Endothelial cell (in vitro differentiated cells): ENCODE measurements around the gene BOD1L1. TPM values are rescaled to one million over a fixed set of nuclear protein-coding genes. Genes with fewer than 3 reads are reported as not detected.
"Not testable (repeated sequence)": the region's sequence is repeated elsewhere in the genome, so short reads cannot be mapped to it uniquely, and the experiment has no call there.

Experiments used
- DNase-seq: peaks from one replicate; pipeline ENCODE4 v3.0.0; 2021; ENCODE audit warnings: low spot score
- H3K27ac Mint-ChIP-seq: one replicate; pipeline ENCODE4 v1.8.0; 2021; ENCODE audit warnings: mixed read lengths, inconsistent platforms; ENCODE audit not compliant: unreplicated experiment
- H3K27me3 Mint-ChIP-seq: one replicate; pipeline ENCODE4 v1.8.0; 2021; ENCODE audit warnings: mild to moderate bottlenecking, moderate library complexity, mixed read lengths, inconsistent platforms; ENCODE audit not compliant: unreplicated experiment
- H3K36me3 Mint-ChIP-seq: one replicate; pipeline ENCODE4 v1.8.0; 2021; ENCODE audit warnings: mild to moderate bottlenecking, low read depth, mixed read lengths, inconsistent platforms; ENCODE audit not compliant: unreplicated experiment
- H3K4me1 Mint-ChIP-seq: one replicate; pipeline ENCODE4 v1.8.0; 2021; ENCODE audit warnings: mild to moderate bottlenecking, mixed read lengths, inconsistent platforms; ENCODE audit not compliant: unreplicated experiment
- H3K4me3 Mint-ChIP-seq: one replicate; pipeline ENCODE4 v1.8.0; 2021; ENCODE audit warnings: mild to moderate bottlenecking, mixed read lengths, inconsistent platforms; ENCODE audit not compliant: unreplicated experiment
- H3K9me3 Mint-ChIP-seq: one replicate; pipeline ENCODE4 v1.8.0; 2021; ENCODE audit warnings: mixed read lengths, inconsistent platforms; ENCODE audit not compliant: unreplicated experiment
- total RNA-seq: library from RNA; stranded (reverse); fragmentation: NEBNext Ultra II Directional; extraction: Animal tissue kit (Norgen Biotek cat#: 25700); gene quantifications from one replicate; pipeline ENCODE4 v1.2.1, GENCODE V29; 2021; ENCODE audit not compliant: unreplicated experiment
- TF ChIP-seq, protein P1 (sequence below): fragments of 200-600 bp; sonication (generic); IDR thresholded peaks from one replicate; pipeline ENCODE4 v1.5.0; 2021; ENCODE audit warnings: antibody characterized with exemption; ENCODE audit not compliant: unreplicated experiment

The BOD1L1 gene
- total RNA-seq, 1 donor from 2014 or later: 49.7 TPM

DNA sequence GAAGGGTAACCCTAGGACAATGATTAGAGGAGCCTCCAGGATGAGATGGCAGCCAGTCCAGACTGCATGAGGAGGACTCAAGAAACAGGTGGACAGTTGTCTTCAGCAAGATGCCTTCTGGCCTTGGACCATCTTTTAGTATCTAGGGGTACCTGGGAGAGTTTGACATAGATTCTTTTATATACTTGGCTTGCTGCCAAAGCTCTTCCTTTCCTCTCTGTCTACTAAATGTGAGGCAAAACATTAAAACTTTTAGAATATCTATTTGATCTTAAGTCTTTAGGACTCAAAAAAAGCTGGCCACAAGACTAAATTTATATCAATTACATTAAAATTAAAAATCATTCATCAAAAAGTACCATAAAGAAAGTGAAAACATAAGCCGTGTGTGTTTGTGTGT is 64.6 kb downstream of the BOD1L1 start:
- no peaks in the 10 kb centered on the region for H3K9me3 Mint-ChIP-seq
- peaks cover 2% of the 10 kb centered on the region for H3K27me3 Mint-ChIP-seq
- no peak overlapping the region for H3K27ac Mint-ChIP-seq
- DNase-seq: no peak
- H3K4me3 Mint-ChIP-seq: no peak overlapping the region
- H3K36me3 Mint-ChIP-seq: peaks cover 6% of the 10 kb centered on the region
- H3K4me1 Mint-ChIP-seq: peaks cover 29% of the 10 kb centered on the region
- TF ChIP-seq, protein P1, sequence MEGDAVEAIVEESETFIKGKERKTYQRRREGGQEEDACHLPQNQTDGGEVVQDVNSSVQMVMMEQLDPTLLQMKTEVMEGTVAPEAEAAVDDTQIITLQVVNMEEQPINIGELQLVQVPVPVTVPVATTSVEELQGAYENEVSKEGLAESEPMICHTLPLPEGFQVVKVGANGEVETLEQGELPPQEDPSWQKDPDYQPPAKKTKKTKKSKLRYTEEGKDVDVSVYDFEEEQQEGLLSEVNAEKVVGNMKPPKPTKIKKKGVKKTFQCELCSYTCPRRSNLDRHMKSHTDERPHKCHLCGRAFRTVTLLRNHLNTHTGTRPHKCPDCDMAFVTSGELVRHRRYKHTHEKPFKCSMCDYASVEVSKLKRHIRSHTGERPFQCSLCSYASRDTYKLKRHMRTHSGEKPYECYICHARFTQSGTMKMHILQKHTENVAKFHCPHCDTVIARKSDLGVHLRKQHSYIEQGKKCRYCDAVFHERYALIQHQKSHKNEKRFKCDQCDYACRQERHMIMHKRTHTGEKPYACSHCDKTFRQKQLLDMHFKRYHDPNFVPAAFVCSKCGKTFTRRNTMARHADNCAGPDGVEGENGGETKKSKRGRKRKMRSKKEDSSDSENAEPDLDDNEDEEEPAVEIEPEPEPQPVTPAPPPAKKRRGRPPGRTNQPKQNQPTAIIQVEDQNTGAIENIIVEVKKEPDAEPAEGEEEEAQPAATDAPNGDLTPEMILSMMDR: no peak

DNA sequence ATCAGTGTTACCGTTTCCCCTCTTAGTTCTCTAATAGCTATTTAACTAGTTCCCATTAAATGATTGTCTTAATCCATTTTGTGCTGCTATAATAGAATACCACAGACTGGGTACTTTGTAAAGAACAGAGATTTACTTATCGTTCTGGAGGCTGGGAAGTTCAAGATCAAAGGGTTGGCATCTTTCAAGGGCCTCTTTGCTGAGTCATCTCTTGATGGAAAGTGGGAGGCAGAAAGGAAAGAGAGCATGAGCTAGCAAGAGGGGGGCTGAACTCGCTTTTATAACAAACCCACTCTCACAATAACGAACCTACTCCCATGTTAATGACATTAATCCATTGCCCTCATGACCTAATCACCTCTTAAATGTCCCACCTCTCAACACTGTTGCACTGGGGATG is 65.9 kb downstream of the BOD1L1 start:
- peaks cover 4% of the 10 kb centered on the region for H3K36me3 Mint-ChIP-seq
- peaks cover 2% of the 10 kb centered on the region for H3K27me3 Mint-ChIP-seq
- TF ChIP-seq, protein P1: no peak
- no peak for DNase-seq
- H3K9me3 Mint-ChIP-seq: no peaks in the 10 kb centered on the region
- no peak overlapping the region for H3K4me3 Mint-ChIP-seq
- H3K4me1 Mint-ChIP-seq: peaks cover 23% of the 10 kb centered on the region
- no peak overlapping the region for H3K27ac Mint-ChIP-seq

DNA sequence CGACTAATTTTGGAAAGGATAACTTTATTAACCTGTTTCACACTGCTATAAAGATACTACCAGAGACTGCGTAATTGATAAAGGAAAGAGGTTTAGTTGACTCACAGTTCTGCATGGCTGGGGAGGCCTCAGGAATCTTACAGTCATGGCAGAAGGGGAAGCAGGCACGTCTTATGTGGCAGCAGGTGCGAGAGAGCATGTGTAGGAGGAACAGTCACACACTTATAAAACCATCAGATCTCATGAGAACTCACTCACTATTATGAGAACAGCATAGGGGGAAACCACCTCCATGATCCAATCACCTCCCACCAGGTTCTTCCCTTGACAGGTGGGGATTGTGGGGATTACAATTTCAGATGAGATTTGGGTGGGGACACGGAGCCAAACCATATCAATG is 67.4 kb downstream of the BOD1L1 start:
- H3K4me3 Mint-ChIP-seq, H3K27me3 Mint-ChIP-seq, H3K36me3 Mint-ChIP-seq, DNase-seq, H3K9me3 Mint-ChIP-seq: not testable (repeated sequence)
- H3K27ac Mint-ChIP-seq: peak overlapping the region; percentile 84
- peaks cover 17% of the 10 kb centered on the region for H3K4me1 Mint-ChIP-seq

DNA sequence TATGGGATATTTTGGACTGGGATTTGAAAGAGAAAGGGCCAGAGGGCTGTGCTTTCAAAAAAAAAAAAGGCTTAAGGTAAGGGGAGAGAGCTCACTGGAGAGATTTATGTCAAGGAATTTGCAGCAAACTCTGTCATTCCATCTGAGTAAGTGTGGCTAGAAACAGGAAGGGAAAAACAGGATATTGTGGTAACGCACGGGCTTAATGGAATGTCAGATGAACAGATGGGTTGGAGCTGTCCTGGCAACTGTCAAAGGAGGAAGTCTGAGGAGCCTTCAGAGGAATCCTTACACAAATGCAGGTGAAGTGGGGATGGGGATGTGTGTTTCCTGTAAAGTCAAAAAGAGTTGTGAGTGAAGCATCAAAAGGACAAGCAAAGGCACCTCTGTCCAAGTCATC is 68.1 kb downstream of the BOD1L1 start:
- TF ChIP-seq, protein P1: no peak
- no peaks in the 10 kb centered on the region for H3K9me3 Mint-ChIP-seq
- H3K27ac Mint-ChIP-seq: peak overlapping the region; percentile 84
- peak; percentile 25 for DNase-seq
- H3K27me3 Mint-ChIP-seq: no peaks in the 10 kb centered on the region
- peaks cover 17% of the 10 kb centered on the region for H3K4me1 Mint-ChIP-seq
- H3K36me3 Mint-ChIP-seq: no peaks in the 10 kb centered on the region
- H3K4me3 Mint-ChIP-seq: no peak overlapping the region

DNA sequence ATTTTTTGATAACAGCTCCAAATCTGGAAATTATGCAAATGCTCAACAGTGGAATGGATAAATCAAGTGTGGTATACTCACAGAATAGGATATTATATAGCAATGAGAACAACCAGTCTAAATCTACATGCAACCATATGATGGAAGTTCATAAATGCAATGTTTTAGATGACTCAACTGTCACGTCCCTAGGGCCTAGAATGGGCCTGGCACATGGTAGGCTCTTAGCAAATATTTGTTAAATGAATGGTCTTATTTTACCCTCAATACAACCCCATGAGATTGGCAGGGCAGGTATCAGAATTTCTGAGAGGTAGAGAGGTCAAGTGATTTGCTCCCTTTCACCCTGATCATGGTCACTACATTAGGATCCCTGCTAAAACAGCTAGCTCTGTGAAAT is 68.6 kb downstream of the BOD1L1 start:
- Mint-ChIP-seq H3K27ac (peak overlapping the region; percentile 84), H3K36me3 (no peaks in the 10 kb centered on the region), H3K9me3 (no peaks in the 10 kb centered on the region), H3K27me3 (no peaks in the 10 kb centered on the region), H3K4me3 (no peak overlapping the region), H3K4me1 (peaks cover 17% of the 10 kb centered on the region)
- no peak for DNase-seq
- TF ChIP-seq, protein P1: no peak

DNA sequence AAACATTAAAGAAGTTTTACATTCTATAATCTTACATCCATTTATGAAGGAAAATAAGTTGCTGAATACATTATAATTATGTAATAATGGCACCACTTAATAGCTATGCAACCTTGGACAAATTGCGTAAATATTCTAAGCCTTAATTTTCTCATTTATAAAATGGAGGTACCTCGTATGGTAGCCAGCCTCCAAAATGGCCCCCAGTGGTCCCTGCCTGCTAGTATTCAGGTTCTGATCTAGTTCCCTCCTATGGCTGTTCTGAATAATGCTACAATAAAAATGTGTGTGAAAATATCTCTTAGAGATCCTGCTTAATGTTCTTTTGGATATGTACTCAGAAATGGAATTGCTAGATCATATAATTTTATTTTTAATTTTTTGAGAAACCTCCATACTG is 72.2 kb downstream of the BOD1L1 start:
- H3K27ac Mint-ChIP-seq: no peak overlapping the region
- TF ChIP-seq, protein P1: no peak
- no peak overlapping the region for H3K4me3 Mint-ChIP-seq
- no peaks in the 10 kb centered on the region for H3K36me3 Mint-ChIP-seq
- no peaks in the 10 kb centered on the region for H3K9me3 Mint-ChIP-seq
- peaks cover 16% of the 10 kb centered on the region for H3K4me1 Mint-ChIP-seq
- no peaks in the 10 kb centered on the region for H3K27me3 Mint-ChIP-seq
- no peak for DNase-seq
